ENCODE results near the gene VEGFD.
"Not testable (repeated sequence)": the region's sequence is repeated elsewhere in the genome, so short reads cannot be mapped to it uniquely, and the experiment has no call there.

Gene VEGFD

GRCh38 chrX:15305899-15306298 lies 78.3 kb downstream of the VEGFD start:
- not testable (repeated sequence) for DNase-seq (ENCODE audit: low spot score)

- no peak for DNase-seq (ENCODE audit: low spot score)
Measured at GRCh38 chrX:15301924-15302323, 82.3 kb downstream of the VEGFD start.

- DNase-seq (ENCODE audit: low spot score) = peak; percentile 4
Measured at GRCh38 chrX:15299941-15300851, 84.0 kb downstream of the VEGFD start.

- no peak for DNase-seq (ENCODE audit: low spot score)
Measured at GRCh38 chrX:15298780-15299179, 85.4 kb downstream of the VEGFD start.

GRCh38 chrX:15298201-15298600 lies 86.0 kb downstream of the VEGFD start:
- DNase-seq (ENCODE audit: low spot score) = no peak
